ENCODE results near the gene BEST2. TPM values are rescaled to one million over a fixed set of nuclear protein-coding genes. Genes with fewer than 3 reads are reported as not detected.
"Not testable (repeated sequence)": the region's sequence is repeated elsewhere in the genome, so short reads cannot be mapped to it uniquely, and the experiment has no call there.

BEST2 gene
- total RNA-seq, 1 donor from 2014 or later, result not detected

DNA sequence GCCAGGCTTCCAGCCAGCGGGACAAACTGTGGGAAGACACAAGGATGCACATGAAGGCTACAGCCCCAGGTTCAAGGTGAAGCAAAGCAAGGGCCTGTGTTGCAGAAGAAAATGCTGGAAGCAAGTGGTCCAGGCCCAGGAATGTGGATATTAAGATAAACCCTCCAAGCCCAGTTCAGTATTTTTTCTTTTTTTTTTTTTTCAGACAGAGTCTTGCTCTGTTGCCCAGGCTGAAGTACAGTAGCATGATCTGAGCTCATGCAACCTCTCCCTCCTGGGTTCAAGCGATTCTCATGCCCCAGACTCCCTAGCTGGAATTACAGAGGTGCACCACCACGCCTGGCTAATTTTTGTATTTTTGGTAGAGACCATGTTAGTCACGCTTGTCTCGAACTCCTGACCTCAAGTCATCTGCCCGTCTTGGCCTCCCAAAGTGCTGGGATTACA is 45.6 kb downstream of the BEST2 start:
- no peak overlapping the region for H3K4me3 ChIP-seq (ENCODE audit: low read depth, low read length)
- DNase-seq (ENCODE audit: low read depth), result no peak
- TF ChIP-seq CTCF (conservative IDR thresholded peaks at IDR 0.05; ENCODE audit: low read depth, low read length), result no peak

DNA sequence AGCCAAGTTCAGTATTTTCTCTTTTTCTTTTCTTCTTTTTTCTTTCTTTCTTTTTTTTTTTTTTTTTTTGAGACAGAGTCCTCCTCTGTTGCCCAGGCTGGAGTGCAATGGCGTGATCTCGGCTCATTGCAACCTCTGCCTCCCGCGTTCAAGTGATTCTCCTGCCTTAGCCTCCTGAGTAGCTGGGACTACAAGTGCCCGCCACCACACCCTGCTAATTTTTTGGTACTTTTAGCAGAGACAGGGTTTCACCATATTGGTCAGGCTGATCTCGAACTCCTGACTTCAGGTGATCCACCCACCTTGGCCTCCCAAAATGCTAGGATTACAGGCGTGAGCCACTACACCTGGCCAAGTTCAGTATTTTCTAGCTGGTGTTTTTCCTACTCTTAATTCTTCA is 46.0 kb downstream of the BEST2 start:
- H3K4me3 ChIP-seq (ENCODE audit: low read depth, low read length); DNase-seq (ENCODE audit: low read depth): not testable (repeated sequence)

DNA sequence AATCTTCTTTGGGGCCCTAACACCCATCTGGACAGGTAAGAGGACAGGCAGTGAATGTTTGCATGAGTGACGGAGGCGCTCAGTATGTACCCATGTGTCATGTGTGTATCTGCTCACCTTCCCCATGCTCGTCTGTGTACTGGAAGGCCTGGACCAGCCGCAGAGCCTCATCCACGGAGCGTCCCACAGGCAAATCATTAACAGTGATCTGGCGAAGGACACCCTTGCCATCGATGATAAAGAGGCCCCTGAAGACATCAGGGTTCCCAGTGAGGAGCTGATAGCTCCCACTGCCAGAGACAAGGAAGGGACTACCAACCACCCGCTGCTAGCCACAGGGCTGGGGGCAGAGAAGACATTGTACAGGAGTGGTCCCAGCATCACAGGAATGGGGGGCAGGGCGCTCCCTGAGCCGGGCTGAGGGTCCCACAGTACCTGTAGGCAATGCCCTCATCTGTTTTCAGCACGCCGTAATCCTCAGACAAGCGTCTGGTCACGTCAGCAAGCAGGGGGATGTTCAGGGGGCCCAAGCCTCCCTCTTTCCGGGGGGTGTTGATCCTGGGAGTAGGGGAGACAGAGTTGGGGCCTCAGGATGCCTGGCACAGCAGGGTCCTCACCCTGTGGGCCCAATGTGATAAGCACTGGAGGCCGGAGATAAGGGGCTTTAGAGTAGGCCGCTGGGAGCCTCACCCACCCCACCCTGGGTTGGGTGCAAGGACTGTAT is 48.3 kb downstream of the BEST2 start:
- TF ChIP-seq CTCF (conservative IDR thresholded peaks at IDR 0.05; ENCODE audit: low read depth, low read length), result no peak
- no peak overlapping the region for H3K4me3 ChIP-seq (ENCODE audit: low read depth, low read length)
- DNase-seq (ENCODE audit: low read depth), result no peak

DNA sequence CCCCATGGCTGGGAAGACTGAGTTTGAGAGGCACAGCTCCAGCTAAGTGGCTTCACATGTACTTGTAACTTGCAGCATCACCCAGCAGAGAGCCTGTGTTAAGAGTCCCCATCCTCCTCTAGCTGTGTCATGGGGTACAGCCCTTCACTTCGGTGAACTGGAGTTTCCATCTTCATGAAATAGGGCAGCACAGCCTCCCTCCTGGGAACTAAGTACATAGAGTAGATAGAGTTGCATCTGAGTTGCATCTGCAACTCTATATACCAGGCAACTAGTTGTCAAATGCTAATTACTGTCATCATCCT is 48.8 kb downstream of the BEST2 start:
- DNase-seq (ENCODE audit: low read depth), result no peak
- no peak for TF ChIP-seq CTCF (conservative IDR thresholded peaks at IDR 0.05; ENCODE audit: low read depth, low read length)
- H3K4me3 ChIP-seq (ENCODE audit: low read depth, low read length), result peak overlapping the region; percentile 82

GRCh38 chr19:12800923-12801465 is 49.4 kb downstream of the BEST2 start:
- peak overlapping the region; percentile 82 for H3K4me3 ChIP-seq (ENCODE audit: low read depth, low read length)
- TF ChIP-seq CTCF (conservative IDR thresholded peaks at IDR 0.05; ENCODE audit: low read depth, low read length), result no peak
- no peak for DNase-seq (ENCODE audit: low read depth)

- H3K4me3 ChIP-seq (ENCODE audit: low read depth, low read length), result peak within 1 kb of the TSS; percentile 82
- no peak for TF ChIP-seq CTCF (conservative IDR thresholded peaks at IDR 0.05; ENCODE audit: low read depth, low read length)
- no peak for DNase-seq (ENCODE audit: low read depth)
These were observed 50.1 kb downstream of the BEST2 start, which contains the start of the genes PRDX2 and THSD8 for GRCh38 chr19:12801466-12802266. PRDX2 (minus strand) TSS chr19:12801800; CDS start chr19:12801261, 539 bp downstream. THSD8 (plus strand) TSS chr19:12802069; CDS start chr19:12802072, 3 bp downstream.

Measured in epithelial cell of proximal tubule (primary cell).